Psoas muscle (tissue), 8 donors: Measurements from ENCODE around the gene LGALS8. TPM values are rescaled to one million over a fixed set of nuclear protein-coding genes. Genes with fewer than 3 reads are reported as not detected.
"Not testable (repeated sequence)": the region's sequence is repeated elsewhere in the genome, so short reads cannot be mapped to it uniquely, and the experiment has no call there.

ENCODE experiments used
- ATAC-seq, 4 donors: fragments of 200-7000 bp; cut with Tn5 transposase; one replicate each; pipeline ENCODE4 v1.9.1; 2020; ENCODE audit warnings: moderate library complexity in 3 of 4, mild to moderate bottlenecking in 2 of 4
- DNase-seq, 2 donors: peaks; one replicate each; pipeline ENCODE4 v3.0.0-alpha.2; 2020
- H3K27ac ChIP-seq: fragments of 200-600 bp; one replicate; pipeline ENCODE4 v1.8.0; 2022
- H3K27me3 ChIP-seq, 3 donors: fragments of 200-600 bp in 1 of 3; one replicate each; pipeline versions ENCODE4 v1.6.1 to v1.8.0; 2013 to 2022; ENCODE audit warnings: low read length in 2 of 3, mild to moderate bottlenecking in 2 of 3, moderate library complexity in 1 of 3; ENCODE audit not compliant: insufficient read depth in 3 of 3
- H3K36me3 ChIP-seq, 2 donors: fragments of 200-600 bp in 1 of 2; one replicate each; pipeline versions ENCODE4 v1.6.1 to v1.8.0; 2013 to 2022; ENCODE audit warnings: low read depth in 1 of 2, mild to moderate bottlenecking in 1 of 2, moderate library complexity in 1 of 2; ENCODE audit not compliant: insufficient read depth in 1 of 2
- H3K4me1 ChIP-seq: fragments of 200-600 bp; one replicate; pipeline ENCODE4 v1.8.0; 2022
- H3K4me3 ChIP-seq: fragments of 200-600 bp; one replicate; pipeline ENCODE4 v1.8.0; 2022; ENCODE audit warnings: mild to moderate bottlenecking
- H3K9me3 ChIP-seq: fragments of 200-600 bp; one replicate; pipeline ENCODE4 v1.8.0; 2022
- WGBS, 3 donors: extraction: QIAGEN DNeasy Blood & Tissue Kit; methylation state at CpG; one replicate each; pipeline versions ENCODE4 v1.1.6 to v1.1.7; 2013; 5-methylcytosine and 5-hydroxymethylcytosine counted together
- intact Hi-C, 2 donors: fragments of 100-400 bp; cut with DNase I; formaldehyde crosslinking; loops; one replicate each; pipeline versions ENCODE4 v1.11.0 to v1.14.2; 2022
- polyA plus RNA-seq, 3 donors: library from polyadenylated mRNA; stranded (reverse); fragments of 200-250 nt; gene quantifications; one replicate each; pipeline ENCODE4 v1.2.3, GENCODE V29; 2013
- total RNA-seq, 4 donors: library from RNA; stranded (reverse); fragmentation: NEBNext Ultra II Directional in 2 of 4; extraction: Animal tissue kit (Norgen Biotek cat#: 25700) in 2 of 4; gene quantifications; one replicate each; pipeline versions ENCODE4 v1.2.1 to v1.2.4, GENCODE V29; 2021 to 2023
- TF ChIP-seq, protein P1 (sequence below): fragments of 200-600 bp; IDR thresholded peaks from one replicate; pipeline ENCODE4 v1.8.0; 2022; ENCODE audit warnings: antibody characterized with exemption
- donor health status: healthy with polysubstance abuse.
- donor health status: DM: no; HTN: no; CAD: no; lungs with moderate emphysema.
- donor health status: Bipolar disorder and iron deficiency.
- donor health status: healthy.
- donor health status: DM: yes; HTN: yes; CAD: no.
- donor health status: DM: no; HTN: no; CAD: no.
- donor health status: DM: no; HTN: no; CAD: no.
- donor health status: DM: yes; HTN: yes; CAD: no.

LGALS8 gene
- total and polyA plus RNA-seq, 7 donors: 10.1 to 17.8 (median 12.8) TPM

DNA sequence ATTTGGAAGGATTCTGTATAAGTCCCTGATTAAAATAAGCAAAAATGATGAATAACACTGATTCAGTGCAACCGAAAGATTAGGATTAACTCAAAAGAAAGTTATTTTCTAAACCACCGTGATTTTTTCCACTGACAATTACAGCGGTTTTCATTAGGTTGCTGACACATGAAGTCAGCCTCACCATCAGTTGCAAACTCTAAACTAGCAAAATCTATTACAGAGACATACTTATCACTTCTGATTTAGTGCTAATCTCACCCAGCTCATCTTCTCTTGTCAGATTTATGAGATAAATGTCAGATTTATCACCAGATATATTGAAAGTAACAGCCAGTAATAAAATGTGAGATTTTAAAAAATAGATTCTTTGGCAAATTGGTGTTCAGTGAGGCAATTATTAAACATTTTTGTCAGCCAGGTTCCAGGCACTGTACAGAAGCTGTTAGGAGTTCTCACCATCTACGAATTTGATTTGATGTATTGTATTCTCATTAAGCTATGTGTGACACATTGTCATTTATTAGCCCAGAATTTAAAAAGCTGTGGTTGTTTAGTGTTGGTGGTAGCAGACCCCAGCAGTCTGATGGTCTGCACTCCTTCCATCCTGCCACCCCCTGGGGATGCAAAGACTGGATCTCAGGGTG lies 37.3 kb upstream of the LGALS8 start:
- ATAC-seq (no peak), DNase-seq (no peak)
- H3K4me1 ChIP-seq: no peaks in the 10 kb centered on the region
- H3K9me3 ChIP-seq: no peaks in the 10 kb centered on the region
- WGBS, 3 donors: 54 to 66% (median 60%) methylated on average over 4 of the region's 4 CpGs
- peaks cover 0 to 2% (median 0%) of the 10 kb centered on the region in 3 donors for H3K27me3 ChIP-seq
- H3K36me3 ChIP-seq: no peaks in the 10 kb centered on the region
- no peak overlapping the region for H3K4me3 ChIP-seq
- intact Hi-C loops: loop anchor here (2.0 to 5.0 kb wide), 2 partner anchors 378 to 384 kb away; no protein-coding TSS in a partner anchor
- no peak overlapping the region for H3K27ac ChIP-seq
- TF ChIP-seq, protein P1, sequence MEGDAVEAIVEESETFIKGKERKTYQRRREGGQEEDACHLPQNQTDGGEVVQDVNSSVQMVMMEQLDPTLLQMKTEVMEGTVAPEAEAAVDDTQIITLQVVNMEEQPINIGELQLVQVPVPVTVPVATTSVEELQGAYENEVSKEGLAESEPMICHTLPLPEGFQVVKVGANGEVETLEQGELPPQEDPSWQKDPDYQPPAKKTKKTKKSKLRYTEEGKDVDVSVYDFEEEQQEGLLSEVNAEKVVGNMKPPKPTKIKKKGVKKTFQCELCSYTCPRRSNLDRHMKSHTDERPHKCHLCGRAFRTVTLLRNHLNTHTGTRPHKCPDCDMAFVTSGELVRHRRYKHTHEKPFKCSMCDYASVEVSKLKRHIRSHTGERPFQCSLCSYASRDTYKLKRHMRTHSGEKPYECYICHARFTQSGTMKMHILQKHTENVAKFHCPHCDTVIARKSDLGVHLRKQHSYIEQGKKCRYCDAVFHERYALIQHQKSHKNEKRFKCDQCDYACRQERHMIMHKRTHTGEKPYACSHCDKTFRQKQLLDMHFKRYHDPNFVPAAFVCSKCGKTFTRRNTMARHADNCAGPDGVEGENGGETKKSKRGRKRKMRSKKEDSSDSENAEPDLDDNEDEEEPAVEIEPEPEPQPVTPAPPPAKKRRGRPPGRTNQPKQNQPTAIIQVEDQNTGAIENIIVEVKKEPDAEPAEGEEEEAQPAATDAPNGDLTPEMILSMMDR: no peak

DNA sequence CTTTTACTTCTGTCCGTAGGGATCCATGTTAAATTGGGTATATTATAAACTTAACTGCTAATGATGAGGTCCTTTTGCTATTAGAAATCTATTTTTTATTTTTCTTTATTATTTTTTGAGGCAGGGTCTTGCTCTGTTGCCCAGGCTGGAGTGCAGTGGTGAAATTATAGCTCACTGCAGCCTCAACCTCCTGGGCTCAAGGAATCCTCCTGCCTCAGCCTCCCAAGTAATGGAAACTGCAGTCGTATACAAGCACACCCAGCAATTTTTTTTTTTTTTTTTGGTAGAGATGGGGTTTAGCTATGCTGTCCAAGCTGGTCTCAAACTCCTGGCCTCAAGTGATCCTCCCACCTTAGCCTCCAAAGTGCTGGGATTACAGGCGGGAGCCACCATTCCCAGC lies 34.6 kb upstream of the LGALS8 start:
- peaks cover 0 to 11% (median 2%) of the 10 kb centered on the region in 3 donors for H3K27me3 ChIP-seq
- H3K36me3 ChIP-seq, H3K4me3 ChIP-seq, ATAC-seq, H3K27ac ChIP-seq, DNase-seq, H3K9me3 ChIP-seq, H3K4me1 ChIP-seq: not testable (repeated sequence)
- WGBS, 3 donors: 85 to 91% (median 87%) methylated on average over 3 of the region's 3 CpGs
- intact Hi-C loops: loop anchor here in 1 of 2 donors (5.0 kb wide), 1 partner anchor 387 kb away; no protein-coding TSS in a partner anchor

DNA sequence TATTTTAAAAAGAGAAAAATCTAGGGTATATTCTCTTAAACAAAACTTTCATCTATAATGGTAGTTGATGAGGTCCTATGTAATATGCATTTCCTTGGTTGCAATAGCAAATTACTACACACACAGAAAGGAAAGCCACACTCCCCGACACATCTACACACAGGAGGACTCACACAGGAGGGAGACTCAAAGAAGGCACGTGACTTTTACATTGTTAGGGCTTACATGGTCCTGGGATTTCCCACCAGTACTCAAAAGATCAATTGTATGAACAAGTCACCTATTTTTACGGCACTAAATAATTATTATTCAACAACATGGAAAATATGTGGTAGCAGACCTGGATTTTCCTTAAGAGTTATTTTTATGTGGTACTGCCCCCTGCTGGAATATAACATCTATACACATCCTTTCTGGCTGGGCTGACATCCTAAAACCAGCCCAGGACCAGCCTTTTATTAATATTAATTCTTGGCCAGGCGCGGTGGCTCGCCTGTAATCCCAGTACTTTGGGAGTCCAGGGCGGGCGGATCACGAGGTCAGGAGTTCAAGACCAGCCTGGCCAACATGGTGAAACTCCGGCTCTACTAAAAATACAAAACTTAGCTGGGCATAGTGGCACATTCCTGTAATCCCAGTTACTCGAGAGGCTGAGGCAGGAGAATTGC lies 33.9 kb upstream of the LGALS8 start:
- DNase-seq (no peak), ATAC-seq (peak in 2 of 4 donors; percentile 39 to 61)
- intact Hi-C loops: loop anchor here in 1 of 2 donors (5.0 kb wide), 1 partner anchor 388 kb away; no protein-coding TSS in a partner anchor
- no peak overlapping the region for H3K4me3 ChIP-seq
- TF ChIP-seq, protein P1: peak; percentile 48
- no peaks in the 10 kb centered on the region for H3K4me1 ChIP-seq
- no peaks in the 10 kb centered on the region for H3K9me3 ChIP-seq
- no peaks in the 10 kb centered on the region for H3K36me3 ChIP-seq
- 19 to 32% (median 19%) methylated on average over 11 of the region's 11 CpGs for WGBS, 3 donors
- H3K27me3 ChIP-seq: peaks cover 0 to 11% (median 2%) of the 10 kb centered on the region in 3 donors
- no peak overlapping the region for H3K27ac ChIP-seq

DNA sequence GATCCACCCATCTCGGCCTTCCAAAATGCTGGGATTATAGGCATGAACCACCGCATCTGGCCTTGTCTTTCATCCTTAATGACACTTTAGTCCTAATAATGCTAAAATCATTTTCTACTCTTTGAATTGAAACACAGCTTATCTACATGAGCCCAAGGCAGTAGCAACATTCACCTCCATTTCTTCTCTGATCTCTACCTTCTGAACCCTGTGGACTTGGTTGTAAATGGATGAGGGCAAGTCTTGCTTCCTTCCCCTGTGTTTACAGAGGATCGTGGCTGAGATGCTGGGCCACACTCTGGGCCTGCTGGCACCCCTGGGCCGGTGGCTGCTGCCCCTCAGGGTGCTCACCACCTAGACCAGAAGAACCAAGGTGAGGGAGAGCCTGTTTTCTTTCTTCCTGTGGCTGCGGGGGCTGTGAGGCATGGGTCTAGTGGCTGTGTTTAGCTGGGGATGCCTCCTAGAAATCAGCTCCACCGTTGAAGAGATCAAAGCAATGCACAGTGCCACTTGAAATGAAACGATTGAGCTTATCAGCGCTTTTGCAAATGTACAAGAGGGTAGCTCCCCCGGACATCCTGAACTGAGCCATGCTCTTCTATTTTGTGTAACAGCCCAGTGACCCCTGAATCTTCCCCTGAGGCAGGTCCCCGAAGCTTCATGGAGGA lies 32.2 kb upstream of the LGALS8 start:
- H3K4me1 ChIP-seq: no peaks in the 10 kb centered on the region
- intact Hi-C loops: no loop called here
- no peak overlapping the region for H3K4me3 ChIP-seq
- WGBS, 3 donors: 75 to 80% (median 77%) methylated on average over 10 of the region's 10 CpGs
- no peak for ATAC-seq
- peaks cover 0 to 11% (median 2%) of the 10 kb centered on the region in 3 donors for H3K27me3 ChIP-seq
- no peak overlapping the region for H3K27ac ChIP-seq
- no peak for DNase-seq
- H3K36me3 ChIP-seq: no peaks in the 10 kb centered on the region
- TF ChIP-seq, protein P1: no peak
- H3K9me3 ChIP-seq: no peaks in the 10 kb centered on the region

DNA sequence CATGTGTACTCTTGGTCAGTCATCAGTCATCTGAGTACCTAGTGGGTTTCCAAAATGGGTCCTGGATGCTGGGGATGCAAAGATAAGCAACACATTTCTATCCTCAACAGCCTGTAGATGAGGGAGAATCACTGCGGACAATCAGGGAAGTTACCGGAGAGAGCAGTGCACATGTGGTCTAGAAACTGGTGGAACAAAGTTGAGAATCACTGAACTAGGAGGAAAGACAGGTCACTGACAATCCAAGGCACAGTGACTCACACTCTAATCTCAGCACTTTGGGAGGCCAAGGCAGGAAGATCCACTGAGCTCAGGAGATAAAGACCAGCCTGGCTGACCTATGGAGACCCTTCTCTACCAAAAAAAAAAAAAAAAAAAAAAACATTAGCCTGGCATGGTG lies 31.4 kb upstream of the LGALS8 start:
- Histone ChIP-seq H3K4me1 (no peaks in the 10 kb centered on the region), H3K27me3 (peaks cover 0 to 11% (median 2%) of the 10 kb centered on the region in 3 donors), H3K36me3 (no peaks in the 10 kb centered on the region), H3K27ac (no peak overlapping the region), H3K9me3 (no peaks in the 10 kb centered on the region), H3K4me3 (no peak overlapping the region)
- TF ChIP-seq, protein P1: no peak
- DNase-seq (no peak), ATAC-seq (no peak)
- intact Hi-C loops: no loop called here
- WGBS, 3 donors: 94 to 98% (median 94%) methylated on average over 2 of the region's 2 CpGs
